ENCODE measurements around the gene CBX4.

CBX4 gene

GRCh38 chr17:79843816-79844800 lies 4.9 kb upstream of the CBX4 start:
- Histone ChIP-seq H3K36me3 (no peaks in the 10 kb centered on the region), H3K4me3 (peak overlapping the region; percentile 44 to 69 (median 55)), H4K20me1 (peaks cover 0 to 57% (median 52%) of the 10 kb centered on the region in 11 experiments; a peak in 18 of 22 replicates), H3K27ac (peak overlapping the region in 2 of 11 experiments; percentile 42 to 67; a peak in 3 of 22 replicates), H3K27me3 (peaks cover 72 to 97% (median 96%) of the 10 kb centered on the region in 11 experiments), H3K9ac (peak overlapping the region in 9 of 11 experiments; percentile 38 to 76 (median 60); a peak in 18 of 22 replicates), H3K4me1 (peaks cover 52 to 67% (median 59%) of the 10 kb centered on the region in 10 experiments), H3K9me3 (replicated peaks in 1 of 11) (peaks cover 0 to 8% (median 0%) of the 10 kb centered on the region in 11 experiments; a peak in 4 of 22 replicates), H3K4me2 (peak overlapping the region; percentile 82 to 96 (median 93))
- TF ChIP-seq Cebpa-rat (IDR thresholded peaks at IDR 0.05) = no peak

GRCh38 chr17:79843474-79843815 lies 4.2 kb upstream of the CBX4 start:
- no peak for TF ChIP-seq Cebpa-rat (IDR thresholded peaks at IDR 0.05)
- peak overlapping the region; percentile 44 to 69 (median 55) for H3K4me3 ChIP-seq
- peak overlapping the region in 2 of 11 experiments; percentile 42 to 67; a peak in 2 of 22 replicates for H3K27ac ChIP-seq
- peaks cover 0 to 61% (median 54%) of the 10 kb centered on the region in 11 experiments; a peak in 19 of 22 replicates for H4K20me1 ChIP-seq
- H3K9ac ChIP-seq = peak overlapping the region in 9 of 11 experiments; percentile 38 to 76 (median 60); a peak in 18 of 22 replicates
- peaks cover 0 to under 1% (median 0%) of the 10 kb centered on the region in 11 experiments; a peak in 3 of 22 replicates for H3K36me3 ChIP-seq
- peaks cover 70 to 90% (median 89%) of the 10 kb centered on the region in 11 experiments for H3K27me3 ChIP-seq
- H3K4me2 ChIP-seq = peak overlapping the region; percentile 82 to 96 (median 93)
- H3K4me1 ChIP-seq = peaks cover 52 to 67% (median 59%) of the 10 kb centered on the region in 10 experiments
- peaks cover 0 to 8% (median 0%) of the 10 kb centered on the region in 11 experiments; a peak in 4 of 22 replicates for H3K9me3 ChIP-seq (replicated peaks in 1 of 11)

- H3K4me1 ChIP-seq = peaks cover 52 to 69% (median 59%) of the 10 kb centered on the region in 10 experiments
- H3K9me3 ChIP-seq (replicated peaks in 1 of 11) = peaks cover 0 to 8% (median 0%) of the 10 kb centered on the region in 11 experiments; a peak in 4 of 22 replicates
- TF ChIP-seq Cebpa-rat (IDR thresholded peaks at IDR 0.05) = no peak
- H3K27ac ChIP-seq = peak overlapping the region in 2 of 11 experiments; percentile 42 to 67; a peak in 2 of 22 replicates
- H3K36me3 ChIP-seq = peaks cover 0 to 6% (median 2%) of the 10 kb centered on the region in 11 experiments; a peak in 10 of 22 replicates
- H3K4me3 ChIP-seq = peak overlapping the region; percentile 44 to 69 (median 55)
- peak overlapping the region; percentile 82 to 96 (median 93) for H3K4me2 ChIP-seq
- H3K27me3 ChIP-seq = peaks cover 65 to 84% (median 84%) of the 10 kb centered on the region in 11 experiments
- H3K9ac ChIP-seq = peak overlapping the region in 8 of 11 experiments; percentile 47 to 76 (median 61); a peak in 13 of 22 replicates
- peaks cover 5 to 67% (median 59%) of the 10 kb centered on the region in 11 experiments; a peak in 21 of 22 replicates for H4K20me1 ChIP-seq
These were observed 3.6 kb upstream of the CBX4 start for GRCh38 chr17:79842656-79843473.

GRCh38 chr17:79842136-79842655 lies 3.0 kb upstream of the CBX4 start:
- Histone ChIP-seq H3K27ac (no peak overlapping the region), H3K4me2 (peak overlapping the region; percentile 82 to 96 (median 93); a peak in 20 of 22 replicates), H3K4me1 (peaks cover 52 to 76% (median 63%) of the 10 kb centered on the region in 10 experiments), H4K20me1 (peaks cover 11 to 73% (median 66%) of the 10 kb centered on the region in 11 experiments), H3K9me3 (replicated peaks in 1 of 11) (peaks cover 0 to 8% (median 0%) of the 10 kb centered on the region in 11 experiments; a peak in 4 of 22 replicates), H3K27me3 (peaks cover 58 to 77% (median 77%) of the 10 kb centered on the region in 11 experiments), H3K4me3 (peak overlapping the region in 4 of 10 experiments; percentile 44 to 69 (median 58); a peak in 5 of 20 replicates), H3K9ac (peak overlapping the region in 1 of 11 experiments; percentile 60; a peak in 1 of 22 replicates), H3K36me3 (peaks cover 0 to 13% (median 6%) of the 10 kb centered on the region in 11 experiments; a peak in 10 of 22 replicates)
- no peak for TF ChIP-seq Cebpa-rat (IDR thresholded peaks at IDR 0.05)

GRCh38 chr17:79841369-79842135 lies 2.3 kb upstream of the CBX4 start:
- peaks cover 0 to 8% (median 0%) of the 10 kb centered on the region in 11 experiments; a peak in 4 of 22 replicates for H3K9me3 ChIP-seq (replicated peaks in 1 of 11)
- no peak for TF ChIP-seq Cebpa-rat (IDR thresholded peaks at IDR 0.05)
- peaks cover 18 to 80% (median 72%) of the 10 kb centered on the region in 11 experiments for H4K20me1 ChIP-seq
- H3K9ac ChIP-seq = 0 out of 22 replicates have a peak overlapping the region, but pooled peaks of 1 of the 11 experiments have one; percentile 2
- peaks cover 53 to 82% (median 69%) of the 10 kb centered on the region in 10 experiments for H3K4me1 ChIP-seq
- peaks cover 52 to 71% (median 70%) of the 10 kb centered on the region in 11 experiments for H3K27me3 ChIP-seq
- peak overlapping the region; percentile 30 to 96 (median 93) for H3K4me2 ChIP-seq
- peak overlapping the region in 7 of 10 experiments; percentile 5 to 89 (median 24); a peak in 6 of 20 replicates for H3K4me3 ChIP-seq
- H3K36me3 ChIP-seq = peaks cover 0 to 16% (median 6%) of the 10 kb centered on the region in 11 experiments; a peak in 10 of 22 replicates
- no peak overlapping the region for H3K27ac ChIP-seq

GRCh38 chr17:79840989-79841286 lies 1.7 kb upstream of the CBX4 start:
- Histone ChIP-seq H3K9me3 (replicated peaks in 1 of 11) (peaks cover 0 to 8% (median 0%) of the 10 kb centered on the region in 11 experiments; a peak in 4 of 22 replicates), H4K20me1 (peaks cover 24 to 86% (median 79%) of the 10 kb centered on the region in 11 experiments), H3K36me3 (peaks cover 0 to 21% (median 12%) of the 10 kb centered on the region in 11 experiments; a peak in 13 of 22 replicates), H3K9ac (no peak overlapping the region), H3K4me3 (peak overlapping the region in 7 of 10 experiments; percentile 39 to 94 (median 88); a peak in 8 of 20 replicates), H3K4me1 (peaks cover 59 to 83% (median 72%) of the 10 kb centered on the region in 10 experiments), H3K27ac (no peak overlapping the region), H3K27me3 (peaks cover 47 to 65% (median 64%) of the 10 kb centered on the region in 11 experiments), H3K4me2 (peak overlapping the region; percentile 70 to 96 (median 93); a peak in 21 of 22 replicates)
- TF ChIP-seq Cebpa-rat (IDR thresholded peaks at IDR 0.05) = 0 out of 22 replicates have a peak, but pooled peaks of 1 of the 11 experiments have one; percentile 2
